GM21576 (cell line): ENCODE measurements around the gene B4GALT4.
"Not testable (repeated sequence)": the region's sequence is repeated elsewhere in the genome, so short reads cannot be mapped to it uniquely, and the experiment has no call there.

Experiments used
- ATAC-seq: cut with Tn5 transposase; IDR thresholded peaks from one replicate; pipeline ENCODE4 v1.9.1; 2021; ENCODE audit warnings: mild to moderate bottlenecking, moderate library complexity; ENCODE audit not compliant: unreplicated experiment

B4GALT4 gene, protein sequence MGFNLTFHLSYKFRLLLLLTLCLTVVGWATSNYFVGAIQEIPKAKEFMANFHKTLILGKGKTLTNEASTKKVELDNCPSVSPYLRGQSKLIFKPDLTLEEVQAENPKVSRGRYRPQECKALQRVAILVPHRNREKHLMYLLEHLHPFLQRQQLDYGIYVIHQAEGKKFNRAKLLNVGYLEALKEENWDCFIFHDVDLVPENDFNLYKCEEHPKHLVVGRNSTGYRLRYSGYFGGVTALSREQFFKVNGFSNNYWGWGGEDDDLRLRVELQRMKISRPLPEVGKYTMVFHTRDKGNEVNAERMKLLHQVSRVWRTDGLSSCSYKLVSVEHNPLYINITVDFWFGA

DNA sequence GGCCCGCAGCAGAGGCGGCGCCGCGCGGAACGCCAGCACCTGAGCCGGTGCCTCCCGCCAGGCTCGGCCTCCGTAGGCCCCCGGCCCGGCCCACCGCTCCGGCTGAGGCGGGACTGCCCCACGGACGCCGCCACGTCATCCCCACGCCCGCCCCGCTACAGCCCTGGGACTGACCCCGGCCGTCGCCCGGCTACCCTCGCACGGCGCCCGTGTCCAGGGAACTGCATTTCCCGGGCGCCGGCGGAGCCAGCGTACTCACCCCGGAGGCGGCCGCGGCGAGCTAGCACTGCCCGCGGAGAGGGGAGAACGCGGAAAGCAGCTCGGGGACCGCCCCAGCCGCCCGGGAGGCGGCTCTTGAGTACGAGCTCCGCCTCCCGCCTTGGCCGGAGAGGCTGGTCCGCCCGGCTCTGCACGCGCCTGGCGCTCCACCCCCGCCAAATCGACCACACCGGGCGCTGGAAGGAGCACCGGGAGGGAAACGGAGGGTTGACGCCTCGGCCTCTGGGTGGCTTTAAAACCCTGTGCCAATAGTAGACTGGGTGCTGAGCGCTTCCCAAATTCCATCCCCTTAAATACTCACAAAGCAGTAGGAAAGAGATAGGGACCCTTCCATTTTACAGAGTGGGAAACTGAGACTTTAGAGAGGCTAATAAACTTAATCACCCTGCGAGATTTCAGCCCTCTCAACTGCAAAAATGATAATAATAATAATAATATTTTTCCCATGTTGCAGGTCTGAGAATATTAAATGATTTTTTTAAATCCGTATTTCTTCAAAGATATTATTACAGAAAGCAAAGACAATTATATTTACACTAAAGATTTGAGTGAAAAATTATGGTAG is at the start of gene B4GALT4:
TSS of gene B4GALT4 (minus strand) at position 288 of the 844 bp plus-strand sequence. CDS start 10,779 bp downstream, outside the sequence.
- ATAC-seq = peak; percentile 88

DNA sequence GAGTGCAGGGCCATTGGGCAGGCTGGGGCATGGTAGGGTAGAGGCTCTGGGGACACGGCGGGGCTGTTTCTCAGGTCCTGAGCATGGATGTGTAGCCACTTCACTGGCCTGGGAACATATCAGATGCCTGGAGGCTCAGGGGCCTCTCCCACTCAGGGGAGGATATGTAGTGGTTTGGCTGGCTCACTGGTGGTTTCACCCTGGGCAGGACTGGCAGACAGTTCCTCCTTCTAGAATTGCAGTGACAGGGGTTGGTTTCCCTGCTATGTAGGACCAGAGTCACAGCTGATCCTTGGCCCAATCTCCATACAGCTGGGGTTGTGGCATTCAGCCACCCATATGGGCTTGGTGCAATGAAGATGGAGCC is 48.7 kb upstream of the B4GALT4 start:
- no peak for ATAC-seq

DNA sequence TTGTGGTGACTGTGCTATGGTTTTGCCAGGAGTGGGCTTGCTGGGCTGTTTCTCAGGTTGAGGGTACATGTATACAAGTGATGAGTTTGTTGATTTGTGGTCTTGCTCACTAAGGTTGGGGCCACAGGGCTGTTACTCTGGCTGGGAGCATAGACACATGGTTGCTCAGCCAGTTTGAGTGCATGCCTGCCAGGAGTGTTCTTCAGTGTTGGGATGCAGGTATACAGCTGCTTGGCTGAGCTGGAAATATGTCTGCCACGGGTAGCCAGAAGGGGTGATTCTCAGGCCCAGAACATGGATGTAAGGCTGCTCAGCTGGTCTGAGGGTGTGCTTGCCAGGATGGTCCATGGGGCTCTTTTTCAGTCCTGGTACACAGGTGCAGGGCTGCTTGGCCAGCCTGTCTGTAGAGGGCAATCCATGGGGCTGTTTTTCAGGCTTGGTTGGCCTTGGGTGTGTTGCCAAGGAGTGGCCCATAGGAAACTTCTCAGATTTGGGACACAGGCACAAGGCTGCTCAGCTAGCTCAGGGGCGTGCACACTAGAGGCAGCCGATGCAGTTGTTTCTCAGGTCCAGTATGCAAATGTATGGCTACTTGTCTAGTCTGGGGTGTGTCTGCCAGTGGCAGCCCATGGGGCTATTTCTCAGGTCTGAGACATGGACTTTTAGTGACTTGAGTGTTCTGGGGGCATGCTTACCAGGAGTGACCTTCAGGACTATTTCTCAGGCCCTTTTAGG is 48.2 kb upstream of the B4GALT4 start:
- no peak for ATAC-seq

DNA sequence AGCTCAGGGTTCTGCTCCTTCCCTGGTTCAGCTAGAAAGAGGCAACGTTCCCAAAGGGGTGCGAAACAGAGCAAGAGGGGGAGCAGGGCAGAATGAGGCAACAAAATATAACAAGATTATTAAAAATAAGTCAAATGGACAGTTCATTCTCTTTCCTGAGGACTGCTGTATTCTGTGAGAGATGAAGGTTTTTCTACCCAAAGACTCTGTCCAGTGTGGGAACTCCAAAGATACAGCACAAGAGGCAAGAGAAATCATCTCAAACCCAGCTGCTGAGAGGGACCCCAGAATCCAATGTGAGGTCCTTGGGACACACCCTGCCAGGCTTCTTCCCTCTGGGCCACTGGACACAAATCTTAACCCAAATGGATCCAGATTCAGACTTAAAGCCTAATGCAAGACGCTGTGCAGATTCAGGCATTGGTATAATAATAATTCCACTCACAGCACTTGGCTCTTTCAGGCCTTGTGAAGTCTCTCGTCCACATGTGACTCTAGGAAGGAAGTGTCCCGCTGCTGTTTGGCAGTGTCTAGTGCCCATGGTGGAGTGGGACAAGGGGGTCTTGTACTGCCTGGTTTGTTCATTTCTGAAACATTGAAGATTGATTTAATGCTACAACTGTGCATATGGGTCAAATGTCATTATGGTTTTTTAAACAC is 39.0 kb upstream of the B4GALT4 start:
- no peak for ATAC-seq

DNA sequence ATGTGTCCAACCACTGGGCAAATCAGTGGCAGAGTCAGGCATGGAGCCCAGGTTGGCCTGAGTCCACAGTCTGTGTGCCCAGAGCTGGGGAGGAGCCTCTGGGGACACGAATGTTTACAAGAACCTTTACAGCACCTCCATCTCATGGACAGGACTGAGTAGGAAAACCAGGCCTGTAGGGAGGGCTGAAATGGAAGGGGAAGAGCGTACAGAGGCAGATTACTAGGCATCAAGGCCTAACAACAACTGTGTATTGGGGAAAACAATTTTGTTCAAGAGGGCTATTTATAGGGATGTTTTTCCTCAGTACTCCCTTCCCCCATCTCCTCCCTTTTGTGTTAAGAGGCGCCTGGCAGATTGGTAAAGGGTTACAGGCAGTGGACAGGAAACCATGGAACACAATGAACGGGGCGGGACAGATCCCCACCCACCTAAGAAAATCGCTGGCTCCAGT is 38.5 kb upstream of the B4GALT4 start:
- no peak for ATAC-seq

DNA sequence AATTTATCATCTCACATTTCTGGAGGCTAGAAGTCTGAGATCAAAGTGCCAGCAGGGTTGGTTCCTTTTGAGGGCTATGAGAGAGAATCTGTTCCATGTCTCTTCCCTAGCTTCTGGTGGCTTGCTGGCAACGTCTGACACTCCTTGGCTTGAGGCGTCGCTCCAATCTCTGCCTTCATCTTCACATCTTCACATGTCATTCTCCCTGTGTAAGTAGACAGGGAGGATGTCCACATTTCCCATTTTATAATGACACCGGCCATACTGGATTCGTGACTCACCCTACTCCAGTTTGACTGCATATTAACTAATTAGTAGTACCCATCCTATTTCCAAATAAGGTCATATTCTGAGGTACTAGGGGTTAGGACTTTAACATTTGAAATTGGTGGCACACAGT is 36.0 kb upstream of the B4GALT4 start:
- ATAC-seq = no peak

DNA sequence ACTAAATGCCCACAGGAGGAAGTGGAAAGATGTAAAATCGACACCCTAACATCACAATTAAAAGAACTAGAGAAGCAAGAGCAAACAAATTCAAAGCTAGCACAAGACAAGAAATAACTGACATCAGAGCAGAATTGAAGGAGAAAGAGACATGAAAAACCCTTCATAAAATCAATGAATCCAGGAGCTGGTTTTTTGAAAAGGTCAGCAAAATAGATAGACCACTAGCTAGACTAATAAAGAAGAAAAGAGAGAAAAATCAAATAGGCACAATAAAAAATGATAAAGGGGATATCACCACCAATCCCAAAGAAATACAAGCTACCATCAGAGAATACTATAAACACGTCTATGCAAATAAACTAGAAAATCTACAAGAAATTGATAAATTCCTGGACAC is 29.5 kb upstream of the B4GALT4 start:
- ATAC-seq = not testable (repeated sequence)

DNA sequence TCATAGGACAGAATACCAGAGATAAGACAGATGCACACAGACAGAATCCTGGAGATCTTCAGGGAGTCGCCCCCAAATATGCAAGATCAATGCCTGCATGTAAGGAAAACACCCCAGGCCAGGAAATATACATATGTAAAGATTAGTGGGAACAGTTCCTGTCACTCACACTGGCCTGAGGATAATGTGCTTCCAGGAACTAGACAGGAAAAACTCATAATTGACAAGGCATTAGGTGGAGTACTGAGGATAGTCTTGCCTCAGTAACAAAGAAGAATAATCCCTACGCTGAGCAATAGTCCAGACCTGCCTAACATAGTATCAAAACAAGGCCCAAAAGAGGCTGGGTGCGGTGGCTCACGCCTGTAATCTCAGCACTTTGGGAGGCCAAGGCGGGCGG is 20.4 kb upstream of the B4GALT4 start:
- no peak for ATAC-seq

DNA sequence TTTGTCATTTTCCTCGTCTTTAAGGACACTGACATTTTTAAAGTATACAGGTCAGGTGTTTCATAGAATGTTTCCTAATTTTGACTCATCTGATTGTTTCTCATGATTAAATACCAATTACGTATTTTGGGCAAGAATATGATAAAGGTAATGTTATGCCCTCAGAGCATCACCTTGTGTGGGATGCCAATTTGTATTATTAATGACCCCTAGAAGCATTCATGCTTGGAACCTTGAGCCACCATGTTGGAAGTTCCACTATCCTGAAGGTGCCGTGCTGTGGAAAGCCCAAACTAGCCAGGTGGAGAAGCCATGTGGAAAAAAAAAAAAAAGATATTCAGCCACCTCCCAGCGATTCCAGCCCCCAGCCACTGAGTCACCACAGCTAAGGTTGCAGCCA is 19.1 kb upstream of the B4GALT4 start:
- ATAC-seq = no peak

DNA sequence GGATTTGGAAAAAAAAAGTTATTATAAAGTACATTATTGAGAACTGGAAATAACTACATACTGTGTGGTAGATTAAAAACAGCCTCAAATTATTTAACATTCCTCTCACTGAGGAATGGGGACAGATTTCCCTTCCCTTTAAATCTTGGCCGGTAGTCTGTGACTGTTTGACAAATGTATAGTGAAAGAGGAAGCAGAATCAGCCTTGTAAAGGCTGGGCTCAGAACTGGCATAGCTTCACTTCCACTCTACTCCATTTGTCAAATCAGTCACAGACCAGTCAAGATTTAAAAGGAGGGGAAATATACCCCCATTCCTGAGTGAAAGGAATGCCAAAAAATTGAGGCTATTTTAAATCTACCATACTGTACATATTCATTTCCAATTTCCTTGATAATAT is 18.2 kb upstream of the B4GALT4 start:
- ATAC-seq = peak; percentile 96

DNA sequence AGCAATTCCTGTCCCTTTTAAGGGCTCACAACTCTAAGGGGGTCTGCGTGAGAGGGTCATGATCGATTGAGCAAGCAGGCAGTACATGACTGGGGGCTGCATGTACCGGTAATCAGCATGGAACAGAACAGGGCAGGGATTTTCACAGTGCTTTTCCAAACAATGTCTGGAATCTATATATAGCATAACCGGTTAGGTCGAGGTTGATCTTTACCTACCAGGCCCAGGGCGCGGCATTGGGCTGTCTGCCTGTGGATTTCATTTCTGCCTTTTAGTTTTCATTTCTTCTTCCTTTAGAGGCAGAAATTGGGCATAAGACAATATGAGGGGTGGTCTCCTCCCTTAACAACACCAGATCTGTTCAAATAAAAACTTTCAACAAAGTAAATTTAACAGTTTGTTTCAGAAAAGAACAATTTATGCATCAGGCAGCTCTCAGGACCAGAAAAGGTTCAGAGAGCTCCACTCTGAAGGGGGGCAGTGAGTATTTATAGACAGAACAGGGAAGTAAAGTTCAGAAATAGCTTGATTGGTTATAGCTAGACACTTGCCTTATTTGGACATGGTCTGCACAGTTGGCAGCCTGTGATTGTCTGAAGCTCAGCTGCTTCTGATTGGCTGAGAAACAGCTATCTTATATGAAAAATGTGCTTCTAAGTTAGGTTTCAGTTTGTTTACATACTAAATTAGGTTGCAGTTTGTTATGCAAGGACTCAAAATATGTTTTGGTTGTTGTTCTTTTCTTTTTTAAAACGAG is 17.2 kb upstream of the B4GALT4 start:
- no peak for ATAC-seq

DNA sequence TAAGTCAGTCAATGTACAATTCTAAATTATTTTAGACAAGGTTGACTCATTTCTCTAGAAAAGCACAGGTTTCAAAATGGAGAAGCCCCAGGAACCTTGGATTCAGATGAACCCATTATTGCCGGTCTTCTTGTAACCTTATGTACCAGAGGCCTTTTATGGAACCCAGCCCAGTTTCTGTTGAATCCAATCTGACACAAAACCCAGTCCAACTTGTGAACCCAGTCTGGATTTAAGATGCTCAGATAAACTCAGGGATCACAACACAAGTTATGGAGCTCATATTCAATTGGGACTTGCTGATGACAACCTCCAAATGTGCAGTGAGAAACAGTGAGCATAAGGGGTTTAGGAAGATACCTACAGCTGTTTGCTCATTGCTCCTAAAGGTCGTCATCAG is 16.4 kb upstream of the B4GALT4 start:
- ATAC-seq = no peak

DNA sequence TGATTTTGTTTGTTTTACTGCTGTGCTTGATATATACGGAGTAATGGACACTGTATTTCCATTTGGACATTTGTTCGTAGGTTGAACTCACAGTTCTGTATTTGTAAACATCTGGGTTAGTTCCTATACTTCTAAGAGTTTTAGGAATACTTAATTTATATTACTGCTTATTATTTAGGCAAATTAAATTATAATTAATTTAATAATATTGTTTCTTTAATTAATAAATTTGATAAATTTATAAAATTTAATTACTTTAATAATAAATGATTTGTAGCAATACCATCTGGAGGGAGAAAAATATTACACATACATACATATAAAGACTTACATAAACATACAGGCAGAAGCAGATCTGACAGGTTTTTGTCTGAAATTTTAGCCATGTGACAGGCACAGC is 14.5 kb upstream of the B4GALT4 start:
- ATAC-seq = no peak

DNA sequence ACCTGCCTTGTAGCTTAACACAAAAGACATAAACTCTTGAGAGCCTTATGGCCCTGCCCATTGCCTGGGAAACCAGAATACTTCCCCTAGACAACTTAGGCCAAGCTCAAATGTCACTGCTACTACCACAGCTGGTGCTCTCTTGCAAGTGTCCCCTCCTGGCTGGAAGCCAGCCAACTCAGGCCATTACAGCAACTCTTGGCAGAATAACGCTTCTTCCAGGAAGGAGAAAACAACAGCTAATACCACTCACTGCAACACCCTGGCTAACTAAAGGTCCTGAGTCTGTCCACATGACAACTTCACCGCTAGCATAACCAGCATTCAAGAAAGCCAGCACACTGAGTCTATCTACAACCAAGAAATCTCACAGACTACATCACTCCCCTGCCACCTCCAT is 5.1 kb upstream of the B4GALT4 start:
- ATAC-seq = no peak

DNA sequence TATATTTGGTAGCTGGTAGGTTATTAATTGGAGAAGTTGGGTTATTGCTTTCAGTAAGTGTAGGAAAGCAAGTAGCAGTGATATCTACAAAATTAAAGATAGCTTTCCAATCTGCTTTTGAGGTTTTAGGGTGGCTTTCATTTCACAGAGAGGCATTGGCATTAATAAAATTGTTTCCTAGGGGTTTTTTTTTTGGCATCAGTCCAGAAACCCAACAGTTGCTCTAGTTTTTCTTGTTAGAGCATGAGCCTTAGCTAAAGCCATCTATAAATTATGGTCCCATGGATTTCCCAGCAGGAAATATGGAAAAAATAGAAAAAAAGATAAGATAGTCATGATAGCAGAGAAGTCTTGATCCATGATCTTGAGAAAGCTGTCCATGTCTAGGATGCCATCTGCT is 3.0 kb upstream of the B4GALT4 start:
- ATAC-seq = no peak

DNA sequence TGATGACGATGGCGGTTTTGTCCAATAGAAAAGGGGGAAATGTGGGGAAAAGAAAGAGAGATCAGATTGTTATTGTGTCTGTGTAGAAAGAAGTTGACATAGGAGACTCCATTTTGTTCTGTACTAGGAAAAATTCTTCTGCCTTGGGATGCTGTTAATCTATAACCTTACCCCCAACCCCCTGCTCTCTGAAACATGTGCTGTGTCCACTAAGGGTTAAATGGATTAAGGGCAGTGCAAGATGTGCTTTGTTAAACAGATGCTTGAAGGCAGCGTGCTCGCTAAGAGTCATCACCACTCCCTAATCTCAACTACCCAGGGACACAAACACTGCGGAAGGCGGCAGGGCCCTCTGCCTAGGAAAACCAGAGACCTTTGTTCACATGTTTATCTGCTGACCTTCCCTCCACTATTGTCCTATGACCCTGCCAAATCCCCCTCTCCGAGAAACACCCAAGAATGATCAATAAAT is 2.4 kb upstream of the B4GALT4 start:
- not testable (repeated sequence) for ATAC-seq

DNA sequence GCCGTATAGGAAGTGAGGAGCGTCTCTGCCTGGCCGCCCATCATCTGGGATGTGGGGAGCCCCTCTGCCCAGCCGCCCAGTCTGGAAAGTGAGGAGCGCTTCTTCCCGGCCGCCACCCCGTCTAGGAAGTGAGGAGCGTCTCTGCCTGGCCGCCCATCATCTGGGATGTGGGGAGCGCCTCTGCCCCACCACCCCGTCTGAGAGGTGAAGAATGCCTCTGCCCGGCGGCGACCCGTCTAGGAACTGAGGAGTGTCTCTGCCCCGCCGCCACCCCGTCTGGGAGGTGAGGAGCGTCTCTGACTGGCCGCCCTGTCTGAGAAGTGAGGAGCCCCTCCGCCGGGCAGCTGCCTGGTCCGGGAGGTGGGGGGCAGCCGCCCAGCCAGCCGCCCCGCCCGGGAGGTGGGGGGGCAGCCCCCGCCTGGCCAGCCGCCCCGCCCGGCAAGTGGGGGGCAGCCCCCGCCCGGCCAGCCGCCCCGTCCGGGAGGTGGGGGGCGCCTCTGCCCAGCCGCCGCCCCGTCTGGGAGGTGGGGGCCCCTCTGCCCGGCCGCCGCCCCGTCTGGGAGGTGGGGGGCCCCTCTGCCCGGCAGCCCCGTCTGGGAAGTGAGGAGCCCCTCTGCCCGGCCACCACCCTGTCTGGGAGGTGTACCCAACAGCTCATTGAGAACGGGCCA is 1.8 kb upstream of the B4GALT4 start:
- ATAC-seq = not testable (repeated sequence)

DNA sequence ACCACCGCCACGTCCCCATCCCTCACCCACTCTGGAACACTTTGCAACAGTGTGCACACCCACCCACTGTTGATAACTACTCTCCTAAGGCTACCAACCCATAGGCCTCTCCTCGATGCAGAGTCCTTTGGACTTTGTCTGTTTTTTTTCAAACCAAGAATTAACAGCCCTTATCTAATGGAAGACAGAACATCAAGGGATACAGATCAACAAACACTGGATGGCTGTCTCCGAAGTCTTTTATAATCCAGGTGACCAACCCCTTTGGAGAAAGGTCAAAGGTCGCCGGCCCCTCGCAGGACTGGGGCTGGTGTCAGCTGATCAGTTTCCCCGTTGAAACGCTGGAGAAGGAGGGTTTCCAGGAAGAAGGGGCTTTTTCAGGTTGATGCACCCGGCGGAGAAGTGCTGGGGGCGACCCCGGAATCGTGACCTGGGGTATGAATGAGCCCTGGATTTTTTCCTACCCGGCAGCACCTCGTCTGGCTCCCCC is 532 bp downstream of the B4GALT4 start:
- ATAC-seq = peak; percentile 13

DNA sequence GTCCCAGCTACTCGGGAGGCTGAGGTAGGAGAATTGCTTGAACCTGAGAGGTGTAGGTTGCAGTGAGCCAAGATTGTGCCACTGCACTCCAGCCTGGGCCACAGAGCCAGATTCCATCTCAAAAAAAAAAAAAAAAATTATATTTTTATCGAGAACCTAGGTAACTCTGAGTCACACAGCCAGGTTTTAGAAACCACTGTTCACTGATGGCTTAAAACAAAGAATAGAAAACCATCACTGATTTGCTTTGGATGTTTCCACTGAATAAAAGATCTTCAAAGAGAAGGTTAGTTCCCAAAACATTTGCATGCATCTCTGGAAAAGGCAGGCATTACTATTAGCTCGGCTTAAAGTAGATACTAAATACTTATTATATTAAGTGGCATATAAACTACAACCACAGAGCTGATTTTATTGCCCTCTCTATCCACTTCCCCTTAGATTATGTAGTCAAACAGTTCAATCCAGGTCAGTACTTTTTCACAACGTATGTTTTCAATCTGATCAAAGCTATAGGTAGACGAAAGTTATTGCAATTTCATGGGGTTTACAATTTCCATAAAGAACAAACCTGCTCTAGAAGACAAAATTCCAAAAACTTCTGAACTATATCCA is 1.4 kb downstream of the B4GALT4 start:
- ATAC-seq = no peak
